Amygdala (tissue), 56 donors: Measurements from ENCODE around the gene TMTC3.
A peak's percentile ranks its signal among the peaks of the same experiment; 100 is the strongest.
"Not testable (repeated sequence)": the region's sequence is repeated elsewhere in the genome, so short reads cannot be mapped to it uniquely, and the experiment has no call there.

Experiments used
- DNase-seq, 56 donors: peaks; one replicate each; lab custom pipeline; 2025; lab: John Stamatoyannopoulos, UW

The TMTC3 gene

GRCh38 chr12:88141774-88142609, at the start of gene TMTC3, which contains the start of gene CEP290:
TSS of gene TMTC3 (plus strand) at chr12:88142307. CDS start at chr12:88148316, 6,009 bp downstream.
TSS of gene CEP290 (minus strand) at chr12:88142088. CDS start at chr12:88141307, 781 bp downstream.
- DNase-seq, result peak; percentile 65 to 99 (median 97)

GRCh38 chr12:88092771-88093170, 49.3 kb upstream of the TMTC3 start:
- DNase-seq, result no peak

GRCh38 chr12:88093573-88093972, 48.5 kb upstream of the TMTC3 start:
- DNase-seq, result no peak

- no peak for DNase-seq
Observed at GRCh38 chr12:88108021-88108420, 34.1 kb upstream of the TMTC3 start.

- no peak for DNase-seq
Observed at GRCh38 chr12:88111074-88111652, 30.9 kb upstream of the TMTC3 start.

- DNase-seq, result no peak
Observed at GRCh38 chr12:88113871-88114270, 28.2 kb upstream of the TMTC3 start.

GRCh38 chr12:88122666-88123065, 19.4 kb upstream of the TMTC3 start:
- DNase-seq, result no peak

GRCh38 chr12:88127099-88127498, 15.0 kb upstream of the TMTC3 start:
- DNase-seq, result no peak

- no peak for DNase-seq
Observed at GRCh38 chr12:88127855-88128254, 14.3 kb upstream of the TMTC3 start.

- no peak for DNase-seq
Observed at GRCh38 chr12:88132392-88132791, 9.7 kb upstream of the TMTC3 start.

- not testable (repeated sequence) for DNase-seq
Observed at GRCh38 chr12:88133181-88133580, 8.9 kb upstream of the TMTC3 start.

- DNase-seq, result not testable (repeated sequence)
Observed at GRCh38 chr12:88139711-88140110, 2.4 kb upstream of the TMTC3 start.

GRCh38 chr12:88141425-88141773, 708 bp upstream of the TMTC3 start:
- DNase-seq, result no peak

- DNase-seq, result peak in 15 of 56 donors; percentile 6 to 61 (median 25)
Observed at GRCh38 chr12:88142610-88142991, 494 bp downstream of the TMTC3 start.

- no peak for DNase-seq
Observed at GRCh38 chr12:88144037-88144436, 1.9 kb downstream of the TMTC3 start.

GRCh38 chr12:88144546-88145468, 2.7 kb downstream of the TMTC3 start:
- DNase-seq, result no peak

- DNase-seq, result no peak
Observed at GRCh38 chr12:88145567-88146505, 3.7 kb downstream of the TMTC3 start.

GRCh38 chr12:88150063-88150462, 8.0 kb downstream of the TMTC3 start:
- DNase-seq, result no peak

- no peak for DNase-seq
Observed at GRCh38 chr12:88153959-88154358, 11.9 kb downstream of the TMTC3 start.
